PC-3 (cell line): ENCODE measurements around the gene HMCN1. TPM values are rescaled to one million over a fixed set of nuclear protein-coding genes. Genes with fewer than 3 reads are reported as not detected.
"Not testable (repeated sequence)": the region's sequence is repeated elsewhere in the genome, so short reads cannot be mapped to it uniquely, and the experiment has no call there.

Experiments
- ATAC-seq: fragments of 200-7000 bp; cut with Tn5 transposase; 2 replicates; pipeline ENCODE4 v1.9.1; 2020; ENCODE audit warnings: mild to moderate bottlenecking, moderate library complexity
- BruUV-seq: library from RNA; stranded (reverse); fragments of 400-500 nt; replicated peaks from 2 replicates; lab custom pipeline; 2021; lab: Mats Ljungman, UMichigan
- CTCF ChIA-PET: fragments of 300-600 bp; sonication (Branson Sonifier 250); formaldehyde crosslinking; loops from one replicate; lab custom pipeline; 2022; ENCODE audit warnings: antibody characterized with exemption; lab: Charles Lee
- POLR2A ChIA-PET: fragments of 300-600 bp; sonication (Branson Sonifier 250); formaldehyde crosslinking; loops from one replicate; lab custom pipeline; 2022; ENCODE audit warnings: antibody characterized with exemption; ENCODE audit not compliant: unreplicated experiment; lab: Charles Lee
- DNase-seq: peaks from one replicate; pipeline ENCODE4 v3.0.0-alpha.2; 2015
- H2AFZ ChIP-seq: fragments of 300-600 bp; sonication (generic); 2 replicates; pipeline ENCODE4 v1.6.0; 2016; ENCODE audit warnings: antibody characterized with exemption, low read length
- H3F3A ChIP-seq: fragments of 300-600 bp; sonication (generic); one replicate; pipeline ENCODE4 v1.6.0; 2017; ENCODE audit warnings: antibody characterized with exemption, low read length, control low read depth, mild to moderate bottlenecking; ENCODE audit not compliant: unreplicated experiment
- H3K27ac ChIP-seq: fragments of 300-600 bp; sonication (generic); 2 replicates; pipeline ENCODE4 v1.5.1; 2016; ENCODE audit warnings: mild to moderate bottlenecking, low read length
- H3K27me3 ChIP-seq: fragments of 300-600 bp; sonication (generic); 2 replicates; pipeline ENCODE4 v1.6.1; 2016; ENCODE audit warnings: low read length, mixed read lengths
- H3K36me3 ChIP-seq: fragments of 300-600 bp; sonication (generic); 2 replicates; pipeline ENCODE4 v1.6.1; 2016; ENCODE audit warnings: low read depth, mixed run types, low read length, mixed read lengths
- H3K4me1 ChIP-seq: fragments of 300-600 bp; sonication (generic); 2 replicates; pipeline ENCODE4 v1.5.1; 2016; ENCODE audit warnings: low read length; ENCODE audit not compliant: insufficient read depth
- H3K4me2 ChIP-seq: fragments of 300-600 bp; sonication (generic); 2 replicates; pipeline ENCODE4 v1.6.0; 2016; ENCODE audit warnings: low read length
- H3K4me3 ChIP-seq: fragments of 300-600 bp; sonication (generic); 2 replicates; pipeline ENCODE4 v1.5.1; 2016; ENCODE audit warnings: mild to moderate bottlenecking, low read length, mixed read lengths
- H3K79me2 ChIP-seq: fragments of 300-600 bp; sonication (generic); 2 replicates; pipeline ENCODE4 v1.6.1; 2017; ENCODE audit warnings: low read length, mixed read lengths
- H3K9ac ChIP-seq: fragments of 300-600 bp; sonication (generic); 2 replicates; pipeline ENCODE4 v1.6.0; 2016; ENCODE audit warnings: mild to moderate bottlenecking, low read length
- H3K9me2 ChIP-seq: fragments of 300-600 bp; sonication (generic); replicated peaks from 2 replicates; pipeline ENCODE4 v1.6.1; 2016; ENCODE audit warnings: mixed run types, low read length, mixed read lengths
- H3K9me3 ChIP-seq: fragments of 300-600 bp; sonication (generic); 2 replicates; pipeline ENCODE4 v1.6.1; 2016; ENCODE audit warnings: low read length, mixed read lengths
- H4K20me1 ChIP-seq: fragments of 300-600 bp; sonication (generic); 2 replicates; pipeline ENCODE4 v1.6.1; 2016; ENCODE audit warnings: low read length, mixed read lengths
- CTCF ChIP-seq: fragments of 300-600 bp; sonication (generic); conservative IDR thresholded peaks from 2 replicates; pipeline ENCODE4 v1.5.1; 2017; ENCODE audit warnings: antibody characterized with exemption, low read depth, mild to moderate bottlenecking, low read length
- EZH2 ChIP-seq: fragments of 300-600 bp; sonication (generic); IDR thresholded peaks from one replicate; pipeline ENCODE4 v1.6.1; 2017; ENCODE audit warnings: antibody characterized with exemption, mild to moderate bottlenecking, low read length; ENCODE audit not compliant: unreplicated experiment
- EZH2phosphoT487 ChIP-seq: fragments of 300-600 bp; sonication (generic); IDR thresholded peaks from 2 replicates; pipeline ENCODE4 v1.6.1; 2018; ENCODE audit warnings: mild to moderate bottlenecking, antibody characterized with exemption, low read length, borderline replicate concordance
- intact Hi-C: fragments of 100-400 bp; cut with micrococcal nuclease; formaldehyde crosslinking; loops from 2 replicates; pipeline ENCODE4 v1.9.0; 2023
- total RNA-seq: library from RNA; depleted of rRNA; stranded (reverse); fragments of >200 nt; gene quantifications from 2 replicates; pipeline ENCODE4 v1.2.3, GENCODE V29; 2014

Gene HMCN1
- total RNA-seq, 1 experiment from 2014 or later, result 0.66 TPM

DNA sequence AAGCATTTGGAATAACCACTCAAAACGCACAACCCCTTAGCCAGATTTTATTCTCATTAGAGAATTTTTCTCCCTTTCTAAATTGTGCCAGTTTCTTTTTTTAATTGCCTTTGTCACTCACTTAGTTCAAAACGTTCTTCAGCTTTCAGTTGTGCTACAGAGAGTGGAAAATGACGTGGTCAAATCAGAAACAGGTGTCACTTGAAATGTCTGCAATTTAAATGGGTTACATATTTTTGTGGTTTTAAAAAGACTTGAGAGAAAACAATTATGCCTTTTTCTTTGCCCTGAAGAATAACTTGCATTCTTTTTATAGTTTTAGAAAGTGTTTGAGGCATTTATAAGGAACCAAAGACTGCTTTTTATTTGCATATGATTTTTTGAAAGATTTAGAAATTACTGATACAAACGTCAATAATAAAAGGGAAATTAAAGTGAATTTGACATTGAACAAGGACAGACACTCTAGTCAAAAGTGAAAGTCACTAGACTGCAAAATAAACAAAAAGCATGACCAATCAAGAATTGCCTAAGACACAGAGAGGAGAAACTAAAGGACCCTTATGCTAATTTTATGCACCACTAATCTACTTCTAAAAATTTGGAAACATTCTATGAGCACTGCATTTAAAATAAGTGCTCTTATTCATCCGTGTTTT lies 449.9 kb downstream of the HMCN1 start:
- no peak for DNase-seq
- no peak for ATAC-seq
- Histone ChIP-seq H3K27ac (peak overlapping the region; percentile 97), H4K20me1 (no peaks in the 10 kb centered on the region), H3K4me3 (peak overlapping the region; percentile 31), H3K79me2 (no peaks in the 10 kb centered on the region), H3K36me3 (no peaks in the 10 kb centered on the region), H3K4me1 (peaks cover 74% of the 10 kb centered on the region), H3K27me3 (no peaks in the 10 kb centered on the region), H2AFZ (peak overlapping the region; percentile 68), H3K4me2 (peak overlapping the region; percentile 82), H3F3A (peaks cover 7% of the 10 kb centered on the region), H3K9me3 (no peaks in the 10 kb centered on the region), H3K9ac (peak overlapping the region; percentile 68), H3K9me2 (no peaks in the 10 kb centered on the region)
- BruUV-seq, result no TSS peak
- intact Hi-C loops, result no loop called here
- ChIA-PET POLR2A (no interaction called here), CTCF (no interaction called here)
- TF ChIP-seq CTCF (no peak), EZH2phosphoT487 (no peak), EZH2 (no peak)

DNA sequence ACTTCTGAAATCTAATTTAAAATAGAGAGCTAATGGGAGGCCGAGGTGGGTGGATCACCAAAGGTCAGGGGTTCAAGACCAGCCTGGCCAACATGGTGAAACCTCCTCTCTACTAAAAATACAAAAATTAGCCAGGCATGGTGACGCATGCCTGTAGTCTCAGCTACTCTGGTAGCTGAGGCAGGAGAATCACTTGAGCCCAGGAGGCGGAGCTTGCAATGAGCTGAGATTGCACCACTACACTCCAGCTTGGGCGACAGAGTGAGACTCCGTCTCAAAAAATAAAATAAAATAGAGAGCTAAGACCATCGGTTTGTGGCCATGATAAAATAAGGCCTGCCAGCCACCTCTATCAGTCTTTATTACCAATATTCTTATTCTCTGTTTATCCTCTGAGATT lies 452.1 kb downstream of the HMCN1 start:
- POLR2A ChIA-PET, H2AFZ ChIP-seq, CTCF ChIA-PET, H3K27me3 ChIP-seq, BruUV-seq, H3K9me2 ChIP-seq, intact Hi-C loops, H3K36me3 ChIP-seq, H3K4me3 ChIP-seq, H3K9me3 ChIP-seq, DNase-seq, H3F3A ChIP-seq, ATAC-seq, H4K20me1 ChIP-seq, H3K79me2 ChIP-seq: not testable (repeated sequence)
- Histone ChIP-seq H3K27ac (peak overlapping the region; percentile 100), H3K9ac (peak overlapping the region; percentile 87; the same call in 1 of the 2 replicates), H3K4me2 (peak overlapping the region; percentile 79), H3K4me1 (peaks cover 80% of the 10 kb centered on the region)

DNA sequence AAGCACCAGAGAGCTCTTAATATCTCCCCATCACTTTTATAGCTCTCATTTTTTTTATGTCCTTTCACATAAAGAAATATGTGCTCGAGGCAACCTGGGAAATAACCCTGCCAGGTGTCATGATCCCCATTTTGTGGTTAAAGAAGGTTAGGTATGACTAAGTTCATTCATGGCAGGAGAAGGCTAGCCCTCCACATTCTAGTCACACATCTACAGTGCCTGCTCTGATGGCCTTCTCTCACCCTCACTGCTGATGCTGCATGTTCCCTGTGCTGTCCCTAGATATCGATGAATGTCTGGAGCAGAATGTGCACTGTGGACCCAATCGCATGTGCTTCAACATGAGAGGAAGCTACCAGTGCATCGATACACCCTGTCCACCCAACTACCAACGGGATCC lies 453.4 kb downstream of the HMCN1 start:
- Histone ChIP-seq H3K27me3 (no peaks in the 10 kb centered on the region), H3K9ac (peak overlapping the region; percentile 87), H3K27ac (peak overlapping the region; percentile 100), H3F3A (peaks cover 8% of the 10 kb centered on the region), H3K4me3 (peak overlapping the region; percentile 47), H3K9me3 (no peaks in the 10 kb centered on the region), H3K36me3 (no peaks in the 10 kb centered on the region), H3K4me2 (peak overlapping the region; percentile 79), H3K4me1 (peaks cover 73% of the 10 kb centered on the region), H3K79me2 (no peaks in the 10 kb centered on the region), H3K9me2 (no peaks in the 10 kb centered on the region), H4K20me1 (no peaks in the 10 kb centered on the region), H2AFZ (peak overlapping the region; percentile 29; the same call in 1 of the 2 replicates)
- ATAC-seq (peak; percentile 48), DNase-seq (peak; percentile 83)
- CTCF ChIA-PET, result no interaction called here
- POLR2A ChIA-PET, result no interaction called here
- BruUV-seq, result no TSS peak
- intact Hi-C loops, result no loop called here
- no peak for TF ChIP-seq EZH2
- no peak for TF ChIP-seq CTCF
- no peak for TF ChIP-seq EZH2phosphoT487
